CD4-positive, alpha-beta T cell treated with Interleukin-17A for 1 hour (primary cell): Measurements from ENCODE around the gene KLHL30.
"Not testable (repeated sequence)": the region's sequence is repeated elsewhere in the genome, so short reads cannot be mapped to it uniquely, and the experiment has no call there.

Experiments
- DNase-seq: peaks from one replicate; pipeline ENCODE4 v3.0.0-alpha.2; 2020

KLHL30 gene

GRCh38 chr2:238103465-238104225 lies 34.8 kb upstream of the KLHL30 start:
- no peak for DNase-seq

GRCh38 chr2:238104226-238104690 lies 34.2 kb upstream of the KLHL30 start:
- no peak for DNase-seq

- DNase-seq: no peak
These were observed 33.6 kb upstream of the KLHL30 start for GRCh38 chr2:238104691-238105371.

- no peak for DNase-seq
These were observed 32.7 kb upstream of the KLHL30 start for GRCh38 chr2:238105506-238106338.

- no peak for DNase-seq
These were observed 32.1 kb upstream of the KLHL30 start for GRCh38 chr2:238106339-238106697.

DNA sequence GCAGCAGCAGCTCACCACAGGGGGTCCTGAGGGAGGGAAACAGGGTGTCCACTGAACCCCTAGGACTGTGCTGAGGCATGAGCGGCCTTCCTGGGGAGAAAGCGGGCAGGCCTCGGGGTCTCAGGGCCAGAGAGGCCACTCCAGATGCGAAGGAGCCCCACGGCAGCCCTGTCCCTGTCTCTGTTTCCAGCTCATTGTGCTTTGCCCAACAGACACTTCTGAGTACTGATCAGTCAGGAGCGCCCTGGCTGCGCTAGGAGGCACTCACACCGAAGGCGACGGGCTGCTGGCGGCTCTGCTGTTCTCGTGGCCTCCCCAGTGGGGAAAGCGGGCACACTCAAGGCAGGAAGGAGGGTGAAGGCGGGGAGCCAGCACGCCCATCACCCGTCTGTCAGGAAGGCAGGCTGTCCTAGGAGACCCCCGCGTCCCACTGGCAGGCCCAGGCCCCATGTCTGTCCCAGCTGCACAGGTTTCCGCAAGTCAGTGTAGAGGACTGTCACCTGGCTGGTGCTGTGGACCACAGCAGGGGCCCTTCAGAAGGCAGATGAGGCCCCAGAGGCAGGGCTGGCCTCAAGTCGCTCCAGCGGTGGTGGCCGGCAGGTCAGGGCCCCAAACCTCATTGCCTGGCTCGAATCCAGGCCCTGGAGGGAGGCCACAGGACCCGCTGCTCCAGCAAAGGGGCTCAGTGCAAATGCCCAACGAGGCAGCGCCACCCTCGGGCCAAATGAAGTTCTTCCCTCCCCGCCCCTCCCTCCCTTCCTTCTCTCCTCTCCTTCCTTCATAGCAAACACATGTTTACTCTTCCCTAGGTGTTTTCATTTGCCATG lies 31.6 kb upstream of the KLHL30 start:
- no peak for DNase-seq

DNA sequence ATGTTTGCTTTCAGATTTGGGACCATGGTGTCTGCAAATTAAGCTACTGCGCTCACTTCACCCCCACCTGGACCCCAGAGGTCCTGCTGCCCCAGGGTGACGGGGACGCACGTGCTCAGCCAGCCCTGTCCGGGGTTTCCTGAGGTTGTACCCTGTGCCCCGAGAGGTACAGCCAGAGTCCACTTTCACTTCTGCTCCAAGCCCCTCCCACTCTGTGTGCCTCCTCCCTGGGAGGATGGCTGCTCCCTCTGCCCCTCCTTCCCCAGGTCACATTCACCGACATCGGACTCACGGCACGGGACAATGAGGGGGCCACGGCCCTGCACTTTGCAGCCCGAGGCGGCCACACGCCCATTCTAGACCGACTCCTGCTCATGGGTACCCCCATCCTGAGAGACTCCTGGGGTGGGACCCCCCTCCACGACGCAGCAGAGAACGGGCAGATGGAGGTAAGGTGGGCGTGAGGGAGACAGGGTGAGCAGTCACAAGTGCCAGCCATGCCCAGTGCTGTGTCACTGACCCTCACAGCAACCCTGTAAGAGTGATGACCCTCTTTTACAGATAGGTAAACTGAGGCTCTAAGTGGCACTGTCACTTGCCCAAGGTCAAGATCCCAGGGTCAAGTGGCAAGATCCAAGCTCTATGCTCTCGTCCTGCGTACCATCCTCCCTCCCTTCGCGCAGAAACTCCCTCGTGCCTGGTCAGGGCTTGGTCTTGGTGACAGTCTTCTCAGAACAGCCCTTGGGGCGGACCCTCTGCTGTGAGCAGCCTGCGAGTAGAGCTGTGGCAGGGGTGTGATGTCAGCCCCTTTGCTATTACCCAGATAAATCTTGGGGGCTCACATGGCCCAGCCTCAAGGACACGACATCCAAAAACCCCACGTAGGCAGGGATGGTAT lies 30.7 kb upstream of the KLHL30 start:
- DNase-seq: no peak

DNA sequence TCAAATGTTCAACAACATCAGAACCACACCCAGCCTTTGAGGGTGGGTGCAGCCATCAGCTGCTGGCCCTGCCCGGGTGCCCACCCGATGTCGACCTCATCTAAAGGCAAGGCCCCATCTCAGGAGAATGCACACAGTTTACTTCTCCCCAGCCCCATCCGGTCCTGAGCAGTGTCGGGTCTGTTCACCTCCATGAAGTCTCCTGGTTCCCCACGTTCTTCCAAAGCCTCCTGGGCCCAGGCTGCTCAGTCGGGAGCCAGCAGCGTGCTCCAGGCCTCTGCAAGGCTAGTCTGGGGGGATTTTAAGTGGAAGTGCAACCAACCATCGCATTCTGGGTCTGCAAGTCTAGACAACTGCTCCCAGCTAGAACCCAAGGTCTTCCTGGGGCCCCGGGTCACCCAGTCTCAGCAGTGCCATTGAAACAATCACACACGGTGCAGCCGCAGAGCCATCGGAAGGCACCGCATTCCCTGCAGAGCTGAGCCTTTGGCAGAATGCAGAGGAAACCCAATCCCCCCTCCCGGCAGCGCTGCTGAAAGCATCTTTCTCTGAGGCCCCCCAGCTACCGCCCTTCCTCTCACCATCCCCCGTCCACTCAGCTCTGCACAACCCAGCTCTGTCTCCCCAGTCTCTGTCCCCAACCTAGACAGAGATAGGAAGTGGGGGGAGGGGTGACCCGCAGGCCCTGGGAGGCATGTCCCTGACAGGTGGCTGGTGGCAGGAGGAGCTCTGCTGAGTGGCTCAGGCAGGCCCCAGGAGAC lies 29.9 kb upstream of the KLHL30 start:
- no peak for DNase-seq

DNA sequence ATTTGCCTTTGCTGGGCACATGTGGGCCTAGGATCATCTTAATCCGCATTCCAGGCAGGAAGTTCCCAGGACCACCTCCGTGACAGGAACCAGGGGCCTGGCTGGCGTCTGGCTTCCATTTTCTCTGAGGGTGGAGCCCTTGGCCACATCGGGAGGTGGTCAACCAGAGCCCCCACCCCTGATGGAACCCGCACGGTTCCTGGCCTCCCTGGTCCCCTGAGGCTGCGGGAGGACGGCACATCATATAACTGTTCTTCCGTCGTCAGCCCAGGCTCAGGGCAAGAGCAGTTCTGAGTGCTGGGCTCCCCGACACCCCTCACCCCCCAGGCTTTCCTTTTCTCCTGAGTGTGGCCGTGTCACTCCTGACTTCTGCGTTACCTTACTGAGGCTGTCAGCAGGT lies 24.9 kb upstream of the KLHL30 start:
- DNase-seq: no peak

- DNase-seq: no peak
These were observed 24.1 kb upstream of the KLHL30 start for GRCh38 chr2:238114331-238114841.

DNA sequence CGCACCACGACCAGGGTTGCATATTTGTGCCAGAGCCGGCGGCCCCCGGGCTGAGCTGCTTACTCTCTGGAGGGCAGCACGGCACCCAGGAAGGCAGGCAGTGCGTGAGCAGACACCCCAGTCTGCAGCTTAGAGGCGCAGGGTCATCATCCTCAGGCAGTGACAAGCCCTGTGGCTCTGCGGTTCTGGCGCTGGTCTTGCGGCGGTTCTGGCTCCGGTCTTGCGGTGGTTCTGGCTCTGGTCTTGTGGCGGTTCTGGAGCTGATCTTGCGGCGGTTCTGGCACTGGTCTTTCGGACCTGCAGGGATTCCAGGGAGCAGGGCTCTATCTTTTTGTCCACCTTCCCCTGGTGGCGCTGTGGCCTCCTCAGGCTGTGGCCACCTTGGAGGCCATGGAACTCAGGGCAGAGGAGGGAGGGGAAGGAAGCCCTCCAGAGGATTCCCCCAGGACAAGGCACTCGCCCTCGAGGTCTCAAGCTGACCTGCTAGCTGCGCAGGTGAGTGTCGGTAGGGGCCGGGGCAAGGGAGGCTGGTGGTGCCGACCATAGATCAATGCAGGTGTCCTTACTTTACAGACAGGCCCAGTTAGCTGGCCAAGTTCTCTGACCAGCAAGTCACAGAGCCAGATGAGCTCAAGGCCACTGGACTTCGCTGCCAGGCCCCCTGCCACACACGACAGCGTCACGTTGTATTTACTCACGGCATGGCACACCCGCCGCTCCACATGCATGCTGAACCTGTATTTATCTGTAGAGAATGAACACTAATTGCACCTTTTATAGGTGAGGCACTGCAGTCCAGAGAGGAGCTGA lies 23.4 kb upstream of the KLHL30 start:
- no peak for DNase-seq

DNA sequence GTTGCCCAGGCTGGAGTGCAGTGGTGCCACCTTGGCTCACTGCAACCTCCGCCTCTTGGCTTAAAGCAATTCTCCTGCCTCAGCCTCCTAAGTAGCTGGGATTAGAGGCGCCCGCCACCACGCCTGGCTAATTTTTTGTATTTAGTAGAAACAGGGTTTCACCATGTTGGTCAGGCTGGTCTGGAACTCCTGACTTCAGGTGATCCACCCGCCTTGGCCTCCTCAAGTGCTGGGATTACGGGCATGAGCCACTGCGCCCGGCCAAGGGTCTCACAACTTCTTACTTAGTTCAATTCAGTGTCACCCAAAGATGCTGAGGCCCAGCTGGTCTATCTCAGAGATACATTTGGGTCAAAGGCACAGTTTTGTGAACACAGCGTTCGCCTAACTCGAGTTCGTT lies 22.8 kb upstream of the KLHL30 start:
- not testable (repeated sequence) for DNase-seq

GRCh38 chr2:238116298-238117198 lies 21.9 kb upstream of the KLHL30 start:
- DNase-seq: no peak

DNA sequence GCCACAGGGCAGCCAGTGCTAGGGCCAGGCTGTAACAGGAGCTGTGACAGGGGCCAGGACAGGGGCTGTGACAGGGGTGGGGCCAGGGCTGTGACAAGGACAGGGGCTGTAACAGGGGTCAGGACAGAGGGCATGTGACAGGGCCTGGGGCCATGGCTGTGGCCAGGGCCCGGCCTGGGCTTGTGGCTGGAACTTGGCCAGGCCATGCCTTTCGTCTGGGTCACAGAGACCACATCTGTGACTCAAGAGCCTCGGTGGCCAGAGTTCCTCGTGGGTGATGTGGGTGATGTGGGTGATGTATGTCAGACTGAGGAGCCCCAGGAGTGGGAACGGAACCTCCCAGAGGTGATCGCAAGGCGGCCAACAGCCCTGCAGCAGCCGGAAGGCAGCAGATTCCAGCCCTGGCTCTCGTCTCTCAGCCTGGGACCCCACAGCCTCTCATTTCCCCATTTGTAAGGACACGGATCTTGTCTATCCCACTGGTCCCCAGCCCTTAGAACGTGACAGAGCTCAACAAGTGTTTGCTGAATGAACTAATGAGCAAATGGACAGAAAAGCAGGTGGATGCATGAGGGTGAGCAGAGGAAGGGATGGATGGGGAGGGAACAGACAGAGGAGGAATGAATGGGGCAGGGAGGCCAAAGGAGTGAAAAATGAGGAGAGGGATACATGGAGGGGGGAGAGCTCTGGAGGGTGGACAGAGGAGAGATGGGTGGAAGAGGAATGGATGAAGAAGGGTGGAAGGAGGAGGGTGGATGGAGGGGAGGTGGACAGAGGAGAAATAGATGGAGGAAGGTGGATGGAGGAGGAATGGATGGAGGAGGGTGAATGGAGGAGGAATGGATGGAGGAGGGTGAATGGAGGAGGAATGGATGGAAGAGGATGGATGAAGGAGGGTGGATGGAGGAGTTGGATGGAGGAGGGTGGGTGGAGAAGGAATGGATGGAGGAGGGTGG lies 21.0 kb upstream of the KLHL30 start:
- no peak for DNase-seq

GRCh38 chr2:238119756-238120462 lies 18.6 kb upstream of the KLHL30 start:
- DNase-seq: no peak

- DNase-seq: no peak
These were observed 17.8 kb upstream of the KLHL30 start for GRCh38 chr2:238120463-238121298.
